Dermis blood vessel endothelial cell (primary cell): ENCODE results near the gene KRTAP4-2. TPM values are rescaled to one million over a fixed set of nuclear protein-coding genes. Genes with fewer than 3 reads are reported as not detected.
"Not testable (repeated sequence)": the region's sequence is repeated elsewhere in the genome, so short reads cannot be mapped to it uniquely, and the experiment has no call there.

Source experiments
- DNase-seq: peaks from one replicate; pipeline ENCODE4 v3.0.0; 2010
- total RNA-seq: library from RNA; depleted of rRNA; stranded (reverse); fragments of >200 nt; gene quantifications from 2 replicates; pipeline ENCODE4 v1.2.3, GENCODE V29; 2014

KRTAP4-2 gene
- total RNA-seq, 1 donor from 2014 or later = not detected

DNA sequence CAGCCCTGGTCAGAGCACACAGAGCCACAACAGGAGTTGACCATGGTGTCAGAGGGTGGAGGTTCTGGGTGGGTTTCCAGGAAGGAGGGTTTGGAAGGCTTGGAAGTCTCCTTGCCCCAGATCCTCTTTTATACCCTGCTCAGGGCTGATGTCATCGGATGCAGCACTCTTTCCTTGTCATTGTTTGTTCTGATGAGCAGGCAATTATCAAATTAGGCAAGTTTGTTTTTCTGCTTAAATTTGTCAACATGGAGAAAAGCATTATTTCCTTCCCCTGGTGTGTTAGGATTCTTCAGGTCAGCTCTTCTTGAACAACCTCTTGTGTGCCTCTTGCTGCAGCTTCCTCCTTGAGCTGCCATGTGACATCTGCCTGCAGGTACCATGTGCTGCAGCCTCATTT lies 17.4 kb downstream of the KRTAP4-2 start, which contains the start of gene KRTAP4-4:
Gene KRTAP4-4, minus strand, starts transcription at position 101 of the 400 bp plus-strand sequence. Its CDS starts 57 bp downstream, at position 44.
- DNase-seq = no peak

DNA sequence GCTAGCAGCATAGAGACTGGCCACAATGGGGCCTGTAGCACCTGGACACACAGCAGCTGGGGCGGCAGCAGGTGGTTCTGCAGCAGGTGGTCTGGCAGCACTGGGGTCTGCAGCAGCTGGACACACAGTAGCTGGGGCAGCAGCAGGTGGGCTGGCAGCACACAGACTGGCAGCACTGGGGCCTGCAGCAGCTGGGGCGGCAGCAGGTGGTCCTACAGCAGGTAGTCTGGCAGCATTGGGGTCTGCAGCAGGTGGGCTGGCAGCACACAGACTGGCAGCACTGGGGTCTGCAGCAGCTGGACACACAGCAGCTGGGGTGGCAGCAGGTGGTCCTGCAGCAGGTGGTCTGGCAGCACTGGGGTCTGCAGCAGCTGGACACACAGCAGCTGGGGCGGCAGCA lies 17.8 kb downstream of the KRTAP4-2 start:
- DNase-seq = not testable (repeated sequence)

DNA sequence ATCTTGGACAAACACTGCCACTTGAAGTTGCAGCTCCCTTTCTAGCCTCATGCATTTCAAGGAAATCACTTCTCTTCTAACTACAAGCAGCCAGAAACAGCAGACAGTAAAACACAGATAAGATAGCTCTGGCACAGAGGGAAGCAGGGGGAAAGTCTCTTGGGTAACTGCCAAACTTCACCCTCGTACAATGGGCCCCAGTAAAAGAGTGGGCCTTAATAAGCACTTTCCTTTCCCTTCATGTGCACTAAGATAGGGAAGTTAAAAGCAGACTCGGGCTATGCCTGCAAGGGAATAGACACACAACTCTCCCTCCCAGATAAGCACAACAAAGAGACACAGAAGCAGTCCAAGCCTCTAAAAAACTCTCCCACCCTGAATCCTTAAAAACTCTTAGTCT lies 24.2 kb downstream of the KRTAP4-2 start:
- DNase-seq = no peak

DNA sequence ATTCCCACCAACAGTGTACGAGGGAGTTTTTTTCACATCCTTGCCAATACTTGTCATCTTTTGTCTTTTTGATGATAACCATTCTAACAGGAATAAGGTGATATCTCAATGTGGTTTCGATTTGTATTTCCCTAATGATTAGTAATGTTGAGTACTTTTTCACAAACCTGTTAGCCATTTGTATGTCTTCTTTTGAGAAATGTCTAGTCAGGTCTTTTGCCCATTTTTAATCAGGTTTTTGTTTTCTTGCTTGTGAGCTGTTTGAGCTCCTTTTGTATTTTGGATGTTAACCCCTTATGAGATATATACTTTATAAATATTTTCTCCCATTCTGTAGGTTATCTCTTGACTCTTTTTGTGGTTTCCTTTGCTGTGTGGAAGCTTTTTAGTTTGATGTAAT lies 26.5 kb downstream of the KRTAP4-2 start:
- DNase-seq = no peak

DNA sequence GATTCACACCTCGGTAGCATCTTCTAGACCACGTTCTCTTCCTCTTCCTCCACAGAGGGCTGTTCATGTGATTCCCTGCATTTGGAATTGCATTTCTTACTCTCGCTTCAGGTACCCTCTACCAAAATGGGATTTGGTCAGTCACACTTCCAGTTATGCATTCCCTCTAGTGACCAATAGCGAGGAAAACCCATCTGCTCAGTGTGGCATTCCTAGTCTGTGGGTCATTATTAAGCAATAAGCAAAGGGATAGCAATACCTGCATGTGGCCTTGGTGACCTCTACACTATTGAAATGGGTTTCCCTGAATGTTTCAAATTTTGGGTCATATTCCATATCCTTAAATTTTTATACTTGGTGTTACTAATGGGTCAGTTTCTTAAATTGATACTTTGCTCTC lies 28.0 kb downstream of the KRTAP4-2 start:
- DNase-seq = no peak

DNA sequence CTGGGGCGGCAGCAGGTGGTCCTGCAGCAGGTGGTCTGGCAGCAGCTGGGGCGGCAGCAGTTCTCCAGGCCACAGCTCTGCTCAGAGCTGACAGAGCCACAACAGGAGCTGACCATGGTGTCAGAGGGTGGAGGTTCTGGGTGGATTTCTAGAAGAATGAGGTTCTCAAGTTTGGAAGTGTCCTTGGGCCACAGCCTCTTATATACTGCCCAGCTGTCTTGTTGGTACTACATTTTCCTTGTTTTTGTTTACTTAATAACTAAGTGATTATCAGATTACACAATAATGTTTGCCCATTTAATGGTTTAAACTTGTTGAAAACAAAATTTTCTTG lies 28.4 kb downstream of the KRTAP4-2 start, which contains the start of gene KRTAP4-5:
Gene KRTAP4-5, minus strand, starts transcription at position 174 of the 334 bp plus-strand sequence. Its CDS starts 58 bp downstream, at position 116.
- DNase-seq = no peak

DNA sequence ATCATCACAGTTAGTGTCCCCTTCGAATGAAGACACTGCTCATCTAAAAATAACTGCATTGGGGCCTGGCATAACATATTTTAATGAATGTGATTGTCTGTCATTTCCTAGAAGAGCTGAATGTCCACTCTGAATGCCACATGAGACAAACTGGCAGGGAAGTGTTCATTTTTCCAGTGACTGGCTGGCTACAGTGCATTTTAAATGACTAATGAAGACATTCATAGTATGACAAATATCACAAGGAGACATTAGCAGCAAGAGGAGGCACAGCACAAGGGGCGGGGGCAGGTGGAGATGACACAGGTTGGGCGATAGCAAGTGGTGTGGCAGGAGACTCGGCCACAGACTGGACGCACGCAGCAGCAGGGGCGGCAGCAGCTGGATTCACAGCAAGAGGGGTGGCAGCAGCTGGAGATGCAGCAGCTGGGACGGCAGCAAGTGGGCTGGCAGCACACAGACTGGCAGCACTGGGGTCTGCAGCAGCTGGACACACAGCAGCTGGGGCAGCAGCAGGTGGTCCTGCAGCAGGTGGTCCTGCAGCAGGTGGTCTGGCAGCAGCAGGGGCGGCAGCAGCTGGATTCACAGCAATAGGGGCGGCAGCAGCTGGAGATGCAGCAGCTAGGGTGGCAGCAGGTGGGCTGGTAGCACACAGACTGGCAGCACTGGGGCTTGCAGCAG lies 28.9 kb downstream of the KRTAP4-2 start:
- DNase-seq = not testable (repeated sequence)

DNA sequence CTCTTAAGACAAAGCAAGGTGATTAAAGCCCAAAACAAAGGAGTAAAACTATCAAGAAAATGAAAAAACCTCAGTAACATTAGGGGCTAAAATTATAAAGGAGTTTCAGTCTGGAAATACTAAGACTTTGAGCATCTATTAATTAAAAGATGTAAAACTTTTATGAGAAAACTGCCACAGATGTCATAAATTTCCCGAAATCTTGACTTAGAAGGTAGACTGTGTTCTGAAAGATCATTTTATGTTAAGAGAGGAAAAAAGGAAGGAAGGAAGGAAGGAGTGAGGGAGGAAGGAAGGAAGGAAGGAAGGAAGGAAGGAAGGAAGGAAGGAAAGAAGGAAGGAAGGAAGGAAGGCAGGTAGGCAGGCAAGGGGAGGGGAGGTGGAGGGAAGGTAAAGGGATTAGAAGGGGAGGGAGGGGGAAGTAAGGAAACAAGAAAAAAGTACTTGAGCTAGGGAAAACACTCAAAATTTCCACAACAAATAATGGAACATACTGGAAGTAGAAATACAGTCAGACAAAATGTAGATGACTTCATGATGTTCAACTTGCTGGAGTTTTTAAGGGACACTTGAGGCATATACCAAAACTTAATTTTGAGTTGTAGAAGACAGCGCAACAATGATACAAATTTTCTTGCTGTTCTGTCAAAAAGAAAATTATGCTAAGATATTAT lies 30.4 kb downstream of the KRTAP4-2 start:
- DNase-seq = no peak

DNA sequence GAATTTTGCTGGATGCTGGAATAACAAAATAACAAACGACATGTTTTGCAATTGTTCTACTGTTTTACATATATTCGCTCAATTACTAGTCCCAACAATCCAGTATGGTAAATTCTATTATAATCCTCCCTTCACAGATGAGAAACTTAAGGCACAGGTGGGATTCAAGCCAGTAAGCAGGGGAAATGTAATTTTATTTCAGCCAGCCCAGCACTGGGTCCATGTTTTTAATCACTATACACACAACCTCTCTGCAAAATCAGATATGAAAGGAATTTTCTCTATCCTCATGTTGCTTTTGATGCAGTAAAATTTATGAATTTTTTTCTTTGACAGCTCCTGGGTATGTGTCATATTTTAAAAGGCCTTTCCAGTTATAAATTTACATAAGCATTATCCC lies 32.8 kb downstream of the KRTAP4-2 start:
- no peak for DNase-seq

DNA sequence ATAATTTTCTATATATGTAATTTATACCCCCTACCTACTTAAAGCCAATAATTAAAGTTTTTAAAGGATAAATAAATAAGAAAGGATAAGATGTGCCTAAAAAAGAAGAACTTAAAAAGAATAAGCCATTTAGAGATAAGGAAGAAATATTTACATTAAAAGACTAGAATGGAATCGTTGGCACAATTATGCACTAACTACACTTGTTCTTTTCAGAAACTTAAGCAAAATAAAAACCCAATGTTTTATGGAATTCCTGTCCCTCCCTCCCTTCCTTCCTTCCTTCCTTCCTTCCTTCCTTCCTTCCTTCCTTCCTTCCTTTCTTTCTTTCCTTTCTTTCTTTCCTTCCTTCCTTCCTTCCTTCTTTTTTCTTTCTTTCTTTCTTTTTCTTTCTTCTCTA lies 33.2 kb downstream of the KRTAP4-2 start:
- no peak for DNase-seq

DNA sequence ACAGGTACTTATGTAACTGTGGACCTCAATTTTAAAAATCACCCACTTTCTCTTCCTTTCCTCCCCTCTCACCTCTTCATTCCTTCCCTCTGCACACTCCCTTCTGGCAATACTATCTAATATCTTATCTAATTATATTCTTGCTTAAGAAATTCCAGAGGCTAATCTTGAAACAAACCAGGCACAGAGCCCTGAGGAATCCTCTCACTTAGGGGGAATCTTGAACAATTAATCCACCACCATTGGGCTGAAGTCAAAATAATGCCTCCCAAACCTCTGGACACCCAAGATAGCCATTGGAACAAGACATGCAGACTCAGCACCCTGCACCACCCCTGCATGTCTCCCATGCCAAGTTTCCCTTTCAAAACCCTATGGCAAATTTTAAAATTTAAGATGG lies 36.7 kb downstream of the KRTAP4-2 start:
- no peak for DNase-seq

DNA sequence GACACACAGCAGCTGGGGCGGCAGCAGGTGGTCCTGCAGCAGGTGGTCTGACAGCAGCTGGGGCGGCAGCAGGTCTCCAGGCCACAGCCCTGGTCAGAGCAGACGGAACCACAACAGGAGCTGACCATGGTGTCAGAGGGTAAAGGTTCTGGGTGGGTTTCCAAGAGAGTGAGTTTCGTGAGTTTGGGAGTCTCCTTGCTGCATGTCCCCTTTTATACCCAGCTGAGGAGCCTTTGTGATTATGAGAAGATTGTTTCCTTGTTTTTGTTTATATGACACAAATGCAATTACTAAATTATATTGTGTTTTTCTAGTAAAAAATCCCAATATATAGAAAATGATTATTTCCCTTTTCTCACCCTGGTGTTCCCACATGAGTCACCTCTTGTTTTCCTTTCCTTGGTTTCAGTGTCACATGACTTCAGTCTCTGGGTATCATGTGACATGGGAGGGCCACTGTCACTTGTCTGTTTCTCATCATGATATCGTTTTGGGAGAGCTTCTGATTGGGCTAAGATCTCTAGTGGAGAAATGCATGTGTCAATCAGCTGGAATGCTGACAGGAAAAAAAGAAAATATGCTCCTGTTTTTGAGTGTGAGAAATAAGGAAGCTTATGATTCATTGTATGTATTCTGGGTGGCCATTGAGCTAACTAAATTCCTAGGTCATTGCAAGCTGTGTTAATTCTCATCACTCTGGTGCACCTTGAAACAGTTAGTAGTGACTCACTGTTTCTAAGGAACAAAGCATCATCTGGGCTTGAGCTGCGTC lies 37.5 kb downstream of the KRTAP4-2 start, which contains the start of gene KRTAP4-6:
Gene KRTAP4-6, minus strand, starts transcription at position 185 of the 772 bp plus-strand sequence. Its CDS starts 57 bp downstream, at position 128.
- DNase-seq = peak; percentile 60

DNA sequence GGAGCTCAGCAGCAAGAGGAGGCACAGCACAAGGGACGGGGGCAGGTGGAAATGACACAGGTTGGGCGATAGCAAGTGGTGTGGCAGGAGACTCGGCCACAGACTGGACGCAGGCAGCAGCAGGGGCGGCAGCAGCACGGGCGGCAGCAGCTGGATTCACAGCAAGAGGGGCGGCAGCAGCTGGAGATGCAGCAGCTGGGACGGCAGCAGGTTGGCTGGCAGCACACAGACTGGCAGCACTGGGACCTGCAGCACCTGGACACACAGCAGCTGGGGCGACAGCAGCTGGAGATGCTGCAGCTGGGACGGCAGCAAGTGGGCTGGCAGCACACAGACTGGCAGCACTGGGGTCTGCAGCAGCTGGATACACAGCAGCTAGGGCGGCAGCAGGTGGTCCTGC lies 38.2 kb downstream of the KRTAP4-2 start:
- not testable (repeated sequence) for DNase-seq

DNA sequence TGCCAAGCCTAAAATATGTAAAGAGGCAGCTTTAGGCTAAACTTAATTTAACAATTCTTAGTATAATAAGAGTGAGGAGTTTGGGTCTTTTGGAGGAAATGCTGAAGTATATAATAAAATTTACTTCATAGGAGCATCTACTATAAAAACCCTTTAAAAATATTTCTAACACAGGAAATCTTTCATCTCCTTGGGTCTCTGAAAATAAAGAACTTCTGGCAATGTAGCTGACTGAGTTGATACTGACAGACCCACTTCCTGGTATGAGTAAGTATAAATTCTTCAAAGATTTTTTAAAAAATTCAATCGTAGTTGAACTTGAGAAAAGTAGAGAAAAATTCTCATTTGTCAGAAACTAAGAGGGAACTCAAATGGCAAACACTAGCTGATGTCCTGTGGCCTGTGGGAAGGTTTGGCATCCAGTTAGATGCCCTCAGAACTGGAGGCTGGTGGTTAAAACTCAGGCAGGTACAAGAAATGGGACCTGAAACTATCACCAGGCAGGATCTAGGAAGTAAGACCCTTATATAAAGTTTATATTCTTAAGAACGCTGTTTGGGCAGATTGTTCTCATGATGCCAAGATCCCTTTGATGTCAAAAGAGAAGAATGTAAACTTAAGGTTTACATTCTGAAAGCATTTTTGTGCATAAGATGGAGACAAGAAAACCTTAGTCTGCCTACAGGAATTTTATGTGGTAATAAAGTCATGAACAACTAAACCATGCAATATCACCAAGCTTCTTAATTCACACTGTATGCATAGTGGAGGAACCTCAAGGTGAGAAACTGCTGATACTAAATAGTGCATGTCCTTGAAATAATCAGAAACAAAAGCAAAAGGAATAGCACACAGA lies 43.9 kb downstream of the KRTAP4-2 start:
- DNase-seq = no peak

DNA sequence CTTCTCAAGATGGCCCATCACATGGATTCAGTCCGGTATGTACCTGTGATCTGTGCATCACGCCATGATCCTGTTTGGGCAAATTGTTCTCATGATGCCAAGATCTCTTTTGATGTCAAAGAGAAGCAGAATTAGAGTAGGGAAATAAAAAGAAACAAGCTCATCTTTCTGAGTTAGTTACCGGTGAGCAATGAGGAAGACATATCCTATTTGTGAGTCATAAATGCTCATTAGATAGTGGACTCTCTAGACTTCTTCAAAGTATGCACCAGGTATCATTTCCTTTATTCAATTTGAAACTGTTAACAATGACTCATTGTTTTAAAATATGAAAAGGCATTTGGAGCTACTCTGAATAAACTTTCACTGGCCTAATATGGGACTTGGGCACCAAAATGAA lies 46.0 kb downstream of the KRTAP4-2 start:
- DNase-seq = no peak

Other genes starting within 250 kb of the KRTAP4-2 start
- 0.47 and 1.9 TPM in 2 replicates for gene KRT23, start 240.6 kb downstream of the KRTAP4-2 start, total RNA-seq
- not detected in 2 replicates for gene KRT39, start 211.3 kb downstream of the KRTAP4-2 start, total RNA-seq
- not detected in 2 replicates for gene KRT40, start 193.9 kb downstream of the KRTAP4-2 start, total RNA-seq
- gene KRTAP3-3, start 184.1 kb downstream of the KRTAP4-2 start, total RNA-seq = not detected in 2 replicates
- not detected in 2 replicates for gene KRTAP3-2, start 178.3 kb downstream of the KRTAP4-2 start, total RNA-seq
- not detected in 2 replicates for gene KRTAP3-1, start 169.1 kb downstream of the KRTAP4-2 start, total RNA-seq
- gene KRTAP1-5, start 151.0 kb downstream of the KRTAP4-2 start, total RNA-seq = not detected in 2 replicates
- not detected in 2 replicates for gene KRTAP1-4, start 148.0 kb downstream of the KRTAP4-2 start, total RNA-seq
- gene KRTAP1-3, start 143.3 kb downstream of the KRTAP4-2 start, total RNA-seq = not detected in 2 replicates
- gene KRTAP1-1, start 136.8 kb downstream of the KRTAP4-2 start, total RNA-seq = not detected in 2 replicates
- gene KRTAP2-1, start 130.9 kb downstream of the KRTAP4-2 start, total RNA-seq = not detected in 2 replicates
- not detected in 2 replicates for gene KRTAP2-2, start 123.0 kb downstream of the KRTAP4-2 start, total RNA-seq
- gene KRTAP2-3, start 118.1 kb downstream of the KRTAP4-2 start, total RNA-seq = not detected in 2 replicates
- gene KRTAP2-4, start 112.3 kb downstream of the KRTAP4-2 start, total RNA-seq = not detected in 2 replicates
- gene KRTAP4-7, start 94.1 kb downstream of the KRTAP4-2 start, total RNA-seq = not detected in 2 replicates
- gene KRTAP4-8, start 80.1 kb downstream of the KRTAP4-2 start, total RNA-seq = not detected in 2 replicates
- gene KRTAP4-16, start 76.0 kb downstream of the KRTAP4-2 start, total RNA-seq = not detected in 2 replicates
- gene KRTAP4-9, start 72.8 kb downstream of the KRTAP4-2 start, total RNA-seq = not detected in 2 replicates
- gene KRTAP4-11, start 59.8 kb downstream of the KRTAP4-2 start, total RNA-seq = not detected in 2 replicates
- not detected in 2 replicates for gene KRTAP4-12, start 54.0 kb downstream of the KRTAP4-2 start, total RNA-seq
- 0.19 TPM in 1 of 2 replicates, not detected in the other for gene KRTAP4-6, start 37.7 kb downstream of the KRTAP4-2 start, total RNA-seq
- gene KRTAP4-5, start 28.4 kb downstream of the KRTAP4-2 start, total RNA-seq = not detected in 2 replicates
- not detected in 2 replicates for gene KRTAP4-4, start 17.5 kb downstream of the KRTAP4-2 start, total RNA-seq
- not detected in 2 replicates for gene KRTAP4-3, start 10.0 kb downstream of the KRTAP4-2 start, total RNA-seq
- not detected in 2 replicates for gene KRTAP4-1, start 6.7 kb upstream of the KRTAP4-2 start, total RNA-seq
- not detected in 2 replicates for gene KRTAP9-1, start 11.7 kb upstream of the KRTAP4-2 start, total RNA-seq
- not detected in 2 replicates for gene KRTAP9-2, start 48.4 kb upstream of the KRTAP4-2 start, total RNA-seq
- gene KRTAP9-3, start 54.2 kb upstream of the KRTAP4-2 start, total RNA-seq = not detected in 2 replicates
- not detected in 2 replicates for gene KRTAP9-8, start 59.8 kb upstream of the KRTAP4-2 start, total RNA-seq
- gene KRTAP9-4, start 71.5 kb upstream of the KRTAP4-2 start, total RNA-seq = not detected in 2 replicates
- not detected in 2 replicates for gene KRTAP9-9, start 77.2 kb upstream of the KRTAP4-2 start, total RNA-seq
- not detected in 2 replicates for gene KRTAP9-6, start 87.2 kb upstream of the KRTAP4-2 start, total RNA-seq
- gene KRTAP9-7, start 97.5 kb upstream of the KRTAP4-2 start, total RNA-seq = not detected in 2 replicates
- gene KRTAP29-1, start 124.6 kb upstream of the KRTAP4-2 start, total RNA-seq = not detected in 2 replicates
- gene KRTAP16-1, start 131.1 kb upstream of the KRTAP4-2 start, total RNA-seq = 0.05 TPM in 1 of 2 replicates, not detected in the other
- gene KRTAP17-1, start 137.5 kb upstream of the KRTAP4-2 start, total RNA-seq = not detected in 2 replicates
- gene KRT33A, start 172.6 kb upstream of the KRTAP4-2 start, total RNA-seq = not detected in 2 replicates
- not detected in 2 replicates for gene KRT33B, start 191.6 kb upstream of the KRTAP4-2 start, total RNA-seq
- 0.51 TPM in 1 of 2 replicates, not detected in the other for gene KRT34, start 204.1 kb upstream of the KRTAP4-2 start, total RNA-seq
- gene KRT31, start 219.4 kb upstream of the KRTAP4-2 start, total RNA-seq = not detected in 2 replicates
- not detected in 2 replicates for gene KRT37, start 246.4 kb upstream of the KRTAP4-2 start, total RNA-seq